Measurements from ENCODE around the gene RPP25L. TPM values are rescaled to one million over a fixed set of nuclear protein-coding genes. Genes with fewer than 3 reads are reported as not detected.
A peak's percentile ranks its signal among the peaks of the same experiment; 100 is the strongest.
"Not testable (repeated sequence)": the region's sequence is repeated elsewhere in the genome, so short reads cannot be mapped to it uniquely, and the experiment has no call there.

RPP25L gene
- polyA plus RNA-seq, 10 donors = 15.3 to 22.3 (median 18.5) TPM

GRCh38 chr9:34642679-34643078 lies 30.8 kb upstream of the RPP25L start:
- no peak for DNase-seq

- not testable (repeated sequence) for DNase-seq
Measured at GRCh38 chr9:34639322-34639721, 27.4 kb upstream of the RPP25L start.

- DNase-seq = no peak
Measured at GRCh38 chr9:34638138-34638445, 26.2 kb upstream of the RPP25L start.

- DNase-seq = peak; percentile 93 to 97 (median 93)
Measured at GRCh38 chr9:34637356-34638137, 25.6 kb upstream of the RPP25L start, which contains the start of gene SIGMAR1. SIGMAR1 (minus strand) TSS chr9:34637787; CDS start chr9:34637697, 90 bp downstream.

- no peak for DNase-seq
Measured at GRCh38 chr9:34636791-34637355, 25.0 kb upstream of the RPP25L start.

GRCh38 chr9:34635556-34635955 lies 23.7 kb upstream of the RPP25L start:
- DNase-seq = no peak

GRCh38 chr9:34634551-34635248 lies 22.8 kb upstream of the RPP25L start:
- DNase-seq = no peak

- DNase-seq = peak in 2 of 3 donors; percentile 67 to 78
Measured at GRCh38 chr9:34633851-34634550, 22.1 kb upstream of the RPP25L start.

GRCh38 chr9:34633166-34633565 lies 21.3 kb upstream of the RPP25L start:
- DNase-seq = no peak

GRCh38 chr9:34630402-34631154 lies 18.7 kb upstream of the RPP25L start:
- no peak for DNase-seq

GRCh38 chr9:34629491-34629808 lies 17.6 kb upstream of the RPP25L start:
- no peak for DNase-seq

GRCh38 chr9:34628656-34629490 lies 17.0 kb upstream of the RPP25L start, which contains the start of gene ARID3C:
ARID3C (minus strand) TSS chr9:34629066; CDS start chr9:34628014, 1,052 bp downstream.
- DNase-seq = no peak

GRCh38 chr9:34627716-34628655 lies 16.1 kb upstream of the RPP25L start:
- no peak for DNase-seq

GRCh38 chr9:34625186-34625486 lies 13.2 kb upstream of the RPP25L start:
- DNase-seq = no peak

GRCh38 chr9:34624475-34625185 lies 12.7 kb upstream of the RPP25L start:
- no peak for DNase-seq

GRCh38 chr9:34623374-34624235 lies 11.7 kb upstream of the RPP25L start:
- no peak for DNase-seq

- peak; percentile 93 to 97 (median 94) for DNase-seq
Measured at GRCh38 chr9:34620061-34620994, 8.4 kb upstream of the RPP25L start, which contains the start of gene DCTN3. DCTN3 (minus strand) TSS chr9:34620495; CDS start chr9:34620464, 31 bp downstream.

Data from muscle of back (tissue), 11 donors.